Thoracic aorta (tissue), 2 donors: ENCODE measurements around the gene AK8. TPM values are rescaled to one million over a fixed set of nuclear protein-coding genes. Genes with fewer than 3 reads are reported as not detected.
A peak's percentile ranks its signal among the peaks of the same experiment; 100 is the strongest.

Source experiments
- ATAC-seq: fragments of 150-250 bp; one replicate; pipeline ENCODE4 v1.8.0; 2017; ENCODE audit warnings: low read depth; ENCODE audit not compliant: insufficient number of reproducible peaks, low FRiP score
- DNase-seq: peaks from one replicate; pipeline ENCODE4 v3.0.0-alpha.2; 2020; ENCODE audit warnings: low spot score
- H3K27ac ChIP-seq, 2 donors: fragments of 200-600 bp; sonication (generic); 1 replicate in 1 of 2; 2 replicates in 1 of 2; pipeline ENCODE4 v1.5.1; 2016; ENCODE audit warnings: mild to moderate bottlenecking in 2 of 2, moderate library complexity in 2 of 2
- H3K27me3 ChIP-seq: fragments of 200-600 bp; sonication (generic); replicated peaks from 2 replicates; pipeline ENCODE4 v1.6.0; 2016; ENCODE audit warnings: mild to moderate bottlenecking; ENCODE audit not compliant: insufficient read depth
- H3K36me3 ChIP-seq: fragments of 200-600 bp; sonication (generic); one replicate; pipeline ENCODE4 v1.5.1; 2016
- H3K4me1 ChIP-seq, 2 donors: fragments of 200-600 bp; sonication (generic); 1 replicate in 1 of 2; 2 replicates in 1 of 2; pipeline versions ENCODE4 v1.5.1 to v1.6.0; 2016; ENCODE audit warnings: low read depth in 2 of 2, mild to moderate bottlenecking in 1 of 2; ENCODE audit not compliant: control insufficient read depth in 1 of 2
- H3K4me3 ChIP-seq: fragments of 200-600 bp; sonication (generic); 2 replicates; pipeline ENCODE4 v1.5.1; 2016; ENCODE audit warnings: mild to moderate bottlenecking
- H3K9me3 ChIP-seq: fragments of 200-600 bp; sonication (generic); 2 replicates; pipeline ENCODE4 v1.5.1; 2016
- CTCF ChIP-seq: fragments of 200-600 bp; sonication (generic); IDR thresholded peaks from one replicate; pipeline ENCODE4 v1.5.1; 2019; ENCODE audit warnings: antibody characterized with exemption
- total RNA-seq, 2 donors: library from RNA; depleted of rRNA; stranded (reverse); fragments of >200 nt; gene quantifications; one replicate each; pipeline versions ENCODE4 v1.1.0 to v1.2.3, GENCODE V29; 2016

The AK8 gene
- total RNA-seq, 2 donors from 2014 or later: 0.42 to 0.54 TPM

- H3K4me1 ChIP-seq: no peaks in the 10 kb centered on the region
- DNase-seq: no peak
- ATAC-seq: no peak
- H3K27me3 ChIP-seq: no peaks in the 10 kb centered on the region
- no peaks in the 10 kb centered on the region for H3K9me3 ChIP-seq
- H3K36me3 ChIP-seq: no peaks in the 10 kb centered on the region
- no peak overlapping the region for H3K4me3 ChIP-seq
- H3K27ac ChIP-seq: no peak overlapping the region
- TF ChIP-seq CTCF: no peak
Observed at GRCh38 chr9:132806306-132806705, 71.8 kb downstream of the AK8 start.

GRCh38 chr9:132804576-132805295, 73.3 kb downstream of the AK8 start:
- no peak for DNase-seq
- Histone ChIP-seq H3K4me3 (no peak overlapping the region), H3K27me3 (no peaks in the 10 kb centered on the region), H3K36me3 (no peaks in the 10 kb centered on the region), H3K4me1 (no peaks in the 10 kb centered on the region), H3K27ac (no peak overlapping the region), H3K9me3 (no peaks in the 10 kb centered on the region)
- TF ChIP-seq CTCF: no peak
- ATAC-seq: no peak

GRCh38 chr9:132802121-132802795, 75.8 kb downstream of the AK8 start:
- H3K4me3 ChIP-seq: no peak overlapping the region
- TF ChIP-seq CTCF: no peak
- H3K27me3 ChIP-seq: no peaks in the 10 kb centered on the region
- DNase-seq: no peak
- H3K9me3 ChIP-seq: no peaks in the 10 kb centered on the region
- H3K36me3 ChIP-seq: no peaks in the 10 kb centered on the region
- no peaks in the 10 kb centered on the region for H3K4me1 ChIP-seq
- no peak for ATAC-seq
- H3K27ac ChIP-seq: no peak overlapping the region

- no peak for ATAC-seq
- no peak for TF ChIP-seq CTCF
- H3K4me1 ChIP-seq: no peaks in the 10 kb centered on the region
- no peaks in the 10 kb centered on the region for H3K27me3 ChIP-seq
- no peak for DNase-seq
- H3K9me3 ChIP-seq: no peaks in the 10 kb centered on the region
- H3K36me3 ChIP-seq: no peaks in the 10 kb centered on the region
- H3K4me3 ChIP-seq: no peak overlapping the region
- no peak overlapping the region for H3K27ac ChIP-seq
Observed at GRCh38 chr9:132801659-132802058, 76.4 kb downstream of the AK8 start.

- ATAC-seq (no peak), DNase-seq (peak; percentile 28)
- Histone ChIP-seq H3K36me3 (no peaks in the 10 kb centered on the region), H3K4me1 (no peaks in the 10 kb centered on the region), H3K27ac (no peak overlapping the region), H3K9me3 (no peaks in the 10 kb centered on the region), H3K27me3 (no peaks in the 10 kb centered on the region), H3K4me3 (no peak overlapping the region)
- TF ChIP-seq CTCF: peak; percentile 92
Observed at GRCh38 chr9:132800038-132800648, 77.9 kb downstream of the AK8 start.
